ENCODE results near the gene RNF113B.

GRCh38 chr13:98143157-98143553 lies 33.9 kb downstream of the RNF113B start:
- TF ChIP-seq ETV6 (CRISPR knock-in tag; conservative IDR thresholded peaks at IDR 0.05) (no peak), ZNF607 (CRISPR knock-in tag; IDR thresholded peaks at IDR 0.05; ENCODE audit: borderline replicate concordance) (no peak; the same call in 1 of the 2 replicates), POLR2A (IDR thresholded peaks at IDR 0.05; ENCODE audit: insufficient read depth in 1 of 2, low read depth in 2 of 2, low read length in 2 of 2) (peak in 1 of 2 experiments; percentile 24; a peak in 1 of 4 replicates), CTCF (CRISPR knock-in tag; IDR thresholded peaks at IDR 0.05) (no peak), ZNF414 (CRISPR knock-in tag; IDR thresholded peaks at IDR 0.05) (no peak), MXI1 (IDR thresholded peaks at IDR 0.05; ENCODE audit: borderline replicate concordance, low read depth, low read length) (no peak; the same call in 2 of the 3 replicates), NFE2 (CRISPR knock-in tag; IDR thresholded peaks at IDR 0.05) (no peak), ZFP91 (CRISPR knock-in tag; IDR thresholded peaks at IDR 0.05; ENCODE audit: borderline replicate concordance) (no peak)
